GM18870 (cell line): Measurements from ENCODE around the gene TMEM14C.
"Not testable (repeated sequence)": the region's sequence is repeated elsewhere in the genome, so short reads cannot be mapped to it uniquely, and the experiment has no call there.

Experiments used
- ATAC-seq: cut with Tn5 transposase; IDR thresholded peaks from one replicate; pipeline ENCODE4 v1.9.1; 2021; ENCODE audit warnings: moderate library complexity; ENCODE audit not compliant: unreplicated experiment

Gene TMEM14C

GRCh38 chr6:10720960-10721849, 1.7 kb upstream of the TMEM14C start:
- ATAC-seq, result not testable (repeated sequence)

- no peak for ATAC-seq
These were observed 860 bp upstream of the TMEM14C start for GRCh38 chr6:10721850-10722569.

- ATAC-seq, result no peak
These were observed 375 bp upstream of the TMEM14C start for GRCh38 chr6:10722570-10722819.

- no peak for ATAC-seq
These were observed 654 bp downstream of the TMEM14C start for GRCh38 chr6:10723567-10723881.

- no peak for ATAC-seq
These were observed 2.2 kb downstream of the TMEM14C start for GRCh38 chr6:10725044-10725443.

GRCh38 chr6:10725716-10726115, 2.8 kb downstream of the TMEM14C start:
- ATAC-seq, result no peak

- no peak for ATAC-seq
These were observed 7.4 kb downstream of the TMEM14C start for GRCh38 chr6:10730254-10730653.

GRCh38 chr6:10733151-10733715, 10.4 kb downstream of the TMEM14C start:
- ATAC-seq, result no peak

- ATAC-seq, result no peak
These were observed 11.0 kb downstream of the TMEM14C start for GRCh38 chr6:10733863-10734262.

GRCh38 chr6:10736731-10737130, 13.9 kb downstream of the TMEM14C start:
- ATAC-seq, result no peak

GRCh38 chr6:10740061-10740460, 17.2 kb downstream of the TMEM14C start:
- ATAC-seq, result no peak

GRCh38 chr6:10741643-10742042, 18.8 kb downstream of the TMEM14C start:
- not testable (repeated sequence) for ATAC-seq

- no peak for ATAC-seq
These were observed 19.4 kb downstream of the TMEM14C start for GRCh38 chr6:10742251-10742650.

- no peak for ATAC-seq
These were observed 20.6 kb downstream of the TMEM14C start for GRCh38 chr6:10743515-10743914.

GRCh38 chr6:10745116-10745515, 22.2 kb downstream of the TMEM14C start:
- no peak for ATAC-seq

- ATAC-seq, result no peak
These were observed 24.0 kb downstream of the TMEM14C start for GRCh38 chr6:10746915-10747250.

GRCh38 chr6:10747251-10747972, 24.5 kb downstream of the TMEM14C start, which contains the start of gene TMEM14B:
TMEM14B (plus strand) TSS chr6:10747805; CDS start chr6:10749246, 1,441 bp downstream.
- peak; percentile 87 for ATAC-seq

- ATAC-seq, result no peak
These were observed 26.9 kb downstream of the TMEM14C start for GRCh38 chr6:10749734-10750133.

GRCh38 chr6:10750568-10750967, 27.7 kb downstream of the TMEM14C start:
- ATAC-seq, result not testable (repeated sequence)

- ATAC-seq, result not testable (repeated sequence)
These were observed 28.9 kb downstream of the TMEM14C start for GRCh38 chr6:10751757-10752156.

GRCh38 chr6:10756085-10756484, 33.2 kb downstream of the TMEM14C start:
- ATAC-seq, result no peak
